Measurements from ENCODE around the gene CHFR.

CHFR gene

DNA sequence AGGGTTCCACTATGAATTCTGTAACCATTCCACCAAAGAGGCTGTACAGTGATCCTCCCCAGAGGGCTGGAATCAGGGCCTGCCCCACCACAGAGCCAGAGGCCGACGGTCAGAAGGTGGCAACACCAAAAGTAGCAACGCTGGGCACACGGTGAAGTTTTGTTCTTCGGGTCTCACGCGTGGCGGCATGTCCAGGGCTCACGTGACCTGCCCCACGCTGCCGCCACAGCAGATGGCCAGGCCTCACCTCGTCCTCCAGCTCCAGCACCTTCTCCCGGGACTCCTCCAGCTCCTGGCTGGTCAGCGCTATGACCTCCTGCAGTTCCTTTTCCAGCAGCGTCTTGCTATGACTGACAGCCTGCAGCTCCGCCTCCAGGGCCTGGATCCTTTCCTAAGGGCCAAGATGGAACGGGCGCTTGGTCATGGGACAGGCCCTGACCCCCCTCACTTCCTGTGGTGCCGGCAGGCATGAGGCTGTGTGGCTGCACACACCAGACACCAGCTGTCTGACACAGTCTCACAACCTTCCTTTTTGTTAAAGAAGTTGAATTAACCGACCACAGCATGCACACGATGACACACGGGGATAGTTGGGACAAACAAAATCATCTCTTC lies 103.4 kb downstream of the CHFR start:
- DNase-seq (ENCODE audit: low read depth, low spot score), result no peak
- H3K27ac ChIP-seq, result no peak overlapping the region

All from epithelial cell of prostate (primary cell).